Liver (tissue), 3 donors: ENCODE data around the gene CHKA.

Experiments used
- FOXA1 ChIP-seq: IDR thresholded peaks from 2 replicates; pipeline ENCODE4 v1.6.1; 2016; ENCODE audit warnings: antibody characterized with exemption
- FOXA2 ChIP-seq: IDR thresholded peaks from 2 replicates; pipeline ENCODE4 v1.6.1; 2016; ENCODE audit warnings: antibody characterized with exemption
- RAD21 ChIP-seq, 2 donors: IDR thresholded peaks; 2 replicates each; pipeline ENCODE4 v1.6.1; 2016; ENCODE audit warnings: antibody characterized with exemption in 2 of 2, mild to moderate bottlenecking in 2 of 2
- SP1 ChIP-seq: IDR thresholded peaks from 2 replicates; pipeline ENCODE4 v1.6.1; 2018; ENCODE audit warnings: antibody characterized with exemption, mild to moderate bottlenecking
- TAF1 ChIP-seq: conservative IDR thresholded peaks from 2 replicates; pipeline ENCODE4 v1.6.1; 2016; ENCODE audit warnings: antibody characterized with exemption, mild to moderate bottlenecking
- YY1 ChIP-seq: IDR thresholded peaks from 2 replicates; pipeline ENCODE4 v1.6.1; 2016; ENCODE audit warnings: antibody characterized with exemption, mild to moderate bottlenecking
- TF ChIP-seq, protein P1 (sequence below): fragments of 150-350 bp; IDR thresholded peaks from 2 replicates; pipeline ENCODE4 v1.5.1; 2017; ENCODE audit warnings: improper control_type of control experiment, low read depth, low read length; ENCODE audit not compliant: missing input control
- TF ChIP-seq, protein P2 (sequence below): IDR thresholded peaks from 2 replicates; pipeline ENCODE4 v1.6.1; 2016; ENCODE audit warnings: antibody characterized with exemption
- donor health status: healthy.
- donor health status: healthy.

DNA sequence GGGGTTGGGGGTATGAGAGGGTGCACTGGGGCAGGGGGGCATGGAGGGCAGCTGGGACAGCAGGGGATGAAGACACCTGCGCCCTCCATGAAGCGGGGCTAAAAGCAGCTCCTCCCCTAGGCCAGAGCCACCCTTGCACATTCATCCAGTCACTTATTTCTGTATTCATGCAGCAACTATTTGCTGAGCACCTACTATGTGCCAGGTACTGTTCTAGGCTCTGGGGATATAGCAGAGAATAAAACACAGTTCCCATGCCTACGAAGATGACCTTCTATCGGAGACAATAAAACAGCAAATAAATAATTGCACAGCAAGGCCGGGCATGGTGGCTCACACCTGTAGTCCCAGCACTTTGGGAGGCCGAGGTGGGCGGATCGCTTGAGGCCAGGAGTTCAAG is 105.7 kb downstream of the CHKA start:
- TF ChIP-seq, protein P1, sequence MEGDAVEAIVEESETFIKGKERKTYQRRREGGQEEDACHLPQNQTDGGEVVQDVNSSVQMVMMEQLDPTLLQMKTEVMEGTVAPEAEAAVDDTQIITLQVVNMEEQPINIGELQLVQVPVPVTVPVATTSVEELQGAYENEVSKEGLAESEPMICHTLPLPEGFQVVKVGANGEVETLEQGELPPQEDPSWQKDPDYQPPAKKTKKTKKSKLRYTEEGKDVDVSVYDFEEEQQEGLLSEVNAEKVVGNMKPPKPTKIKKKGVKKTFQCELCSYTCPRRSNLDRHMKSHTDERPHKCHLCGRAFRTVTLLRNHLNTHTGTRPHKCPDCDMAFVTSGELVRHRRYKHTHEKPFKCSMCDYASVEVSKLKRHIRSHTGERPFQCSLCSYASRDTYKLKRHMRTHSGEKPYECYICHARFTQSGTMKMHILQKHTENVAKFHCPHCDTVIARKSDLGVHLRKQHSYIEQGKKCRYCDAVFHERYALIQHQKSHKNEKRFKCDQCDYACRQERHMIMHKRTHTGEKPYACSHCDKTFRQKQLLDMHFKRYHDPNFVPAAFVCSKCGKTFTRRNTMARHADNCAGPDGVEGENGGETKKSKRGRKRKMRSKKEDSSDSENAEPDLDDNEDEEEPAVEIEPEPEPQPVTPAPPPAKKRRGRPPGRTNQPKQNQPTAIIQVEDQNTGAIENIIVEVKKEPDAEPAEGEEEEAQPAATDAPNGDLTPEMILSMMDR: no peak
- TF ChIP-seq TAF1 (no peak), SP1 (no peak), RAD21 (IDR thresholded peaks at IDR 0.05) (no peak), FOXA1 (no peak), YY1 (no peak), FOXA2 (no peak)
- TF ChIP-seq, protein P2, sequence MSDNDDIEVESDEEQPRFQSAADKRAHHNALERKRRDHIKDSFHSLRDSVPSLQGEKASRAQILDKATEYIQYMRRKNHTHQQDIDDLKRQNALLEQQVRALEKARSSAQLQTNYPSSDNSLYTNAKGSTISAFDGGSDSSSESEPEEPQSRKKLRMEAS: no peak
